Renal pelvis (tissue), 12 donors: Measurements from ENCODE around the gene LAMP2. TPM values are rescaled to one million over a fixed set of nuclear protein-coding genes. Genes with fewer than 3 reads are reported as not detected.
"Not testable (repeated sequence)": the region's sequence is repeated elsewhere in the genome, so short reads cannot be mapped to it uniquely, and the experiment has no call there.

Source experiments
- DNase-seq: peaks from one replicate; pipeline ENCODE4 v3.0.0-alpha.2; 2013
- long read RNA-seq, 16 experiments: transcript quantifications; one replicate each; lab custom pipeline, GENCODE V29; 2026
- polyA plus RNA-seq, 3 donors: library from polyadenylated mRNA; unstranded; fragments of 120-200 nt; gene quantifications; one replicate each; pipeline ENCODE4 v1.2.1, GENCODE V29; 2013; ENCODE audit not compliant: insufficient read length in 3 of 3

LAMP2 gene
- polyA plus RNA-seq: 100 to 1,000 TPM; 132 to 150 (median 133) TPM
- long read RNA-seq, donor 1, full-length matches to known transcripts: 51 of 63 reads
- long read RNA-seq, donor 1, partial matches to known transcripts: 12 of 63 reads
- long read RNA-seq, donor 1, other reads (novel, unspliced or antisense): 0 of 63 reads
- long read RNA-seq, donor 2, full-length matches to known transcripts: 59 of 73 reads
- long read RNA-seq, donor 2, partial matches to known transcripts: 14 of 73 reads
- long read RNA-seq, donor 2, other reads (novel, unspliced or antisense): 0 of 73 reads
- long read RNA-seq, donor 3, full-length matches to known transcripts: 42 of 73 reads
- long read RNA-seq, donor 3, partial matches to known transcripts: 31 of 73 reads
- long read RNA-seq, donor 3, other reads (novel, unspliced or antisense): 0 of 73 reads
- long read RNA-seq, donor 4, full-length matches to known transcripts: 38 of 53 reads
- long read RNA-seq, donor 4, partial matches to known transcripts: 15 of 53 reads
- long read RNA-seq, donor 4, other reads (novel, unspliced or antisense): 0 of 53 reads
- long read RNA-seq, donor 5, full-length matches to known transcripts: 25 of 25 reads
- long read RNA-seq, donor 5, partial matches to known transcripts: 0 of 25 reads
- long read RNA-seq, donor 5, other reads (novel, unspliced or antisense): 0 of 25 reads
- long read RNA-seq, donor 6, full-length matches to known transcripts: 46 of 66 reads
- long read RNA-seq, donor 6, partial matches to known transcripts: 20 of 66 reads
- long read RNA-seq, donor 6, other reads (novel, unspliced or antisense): 0 of 66 reads
- long read RNA-seq, donor 7, full-length matches to known transcripts: 60 of 108 reads
- long read RNA-seq, donor 7, partial matches to known transcripts: 48 of 108 reads
- long read RNA-seq, donor 7, other reads (novel, unspliced or antisense): 0 of 108 reads
- long read RNA-seq, donor 8, full-length matches to known transcripts: 22 of 35 reads
- long read RNA-seq, donor 8, partial matches to known transcripts: 13 of 35 reads
- long read RNA-seq, donor 8, other reads (novel, unspliced or antisense): 0 of 35 reads
- long read RNA-seq, donor 9, full-length matches to known transcripts: 58 of 99 reads
- long read RNA-seq, donor 9, partial matches to known transcripts: 41 of 99 reads
- long read RNA-seq, donor 9, other reads (novel, unspliced or antisense): 0 of 99 reads
- long read RNA-seq, donor 10, full-length matches to known transcripts: 37 of 60 reads
- long read RNA-seq, donor 10, partial matches to known transcripts: 23 of 60 reads
- long read RNA-seq, donor 10, other reads (novel, unspliced or antisense): 0 of 60 reads
- long read RNA-seq, donor 11, full-length matches to known transcripts: 47 of 54 reads
- long read RNA-seq, donor 11, partial matches to known transcripts: 7 of 54 reads
- long read RNA-seq, donor 11, other reads (novel, unspliced or antisense): 0 of 54 reads
- long read RNA-seq, donor 12, full-length matches to known transcripts: 60 of 96 reads
- long read RNA-seq, donor 12, partial matches to known transcripts: 36 of 96 reads
- long read RNA-seq, donor 12, other reads (novel, unspliced or antisense): 0 of 96 reads
- long read RNA-seq, donor 13, full-length matches to known transcripts: 26 of 47 reads
- long read RNA-seq, donor 13, partial matches to known transcripts: 21 of 47 reads
- long read RNA-seq, donor 13, other reads (novel, unspliced or antisense): 0 of 47 reads
- long read RNA-seq, donor 14, full-length matches to known transcripts: 88 of 121 reads
- long read RNA-seq, donor 14, partial matches to known transcripts: 33 of 121 reads
- long read RNA-seq, donor 14, other reads (novel, unspliced or antisense): 0 of 121 reads
- long read RNA-seq, donor 15, full-length matches to known transcripts: 76 of 89 reads
- long read RNA-seq, donor 15, partial matches to known transcripts: 13 of 89 reads
- long read RNA-seq, donor 15, other reads (novel, unspliced or antisense): 0 of 89 reads
- long read RNA-seq, donor 16, full-length matches to known transcripts: 80 of 108 reads
- long read RNA-seq, donor 16, partial matches to known transcripts: 28 of 108 reads
- long read RNA-seq, donor 16, other reads (novel, unspliced or antisense): 0 of 108 reads

DNA sequence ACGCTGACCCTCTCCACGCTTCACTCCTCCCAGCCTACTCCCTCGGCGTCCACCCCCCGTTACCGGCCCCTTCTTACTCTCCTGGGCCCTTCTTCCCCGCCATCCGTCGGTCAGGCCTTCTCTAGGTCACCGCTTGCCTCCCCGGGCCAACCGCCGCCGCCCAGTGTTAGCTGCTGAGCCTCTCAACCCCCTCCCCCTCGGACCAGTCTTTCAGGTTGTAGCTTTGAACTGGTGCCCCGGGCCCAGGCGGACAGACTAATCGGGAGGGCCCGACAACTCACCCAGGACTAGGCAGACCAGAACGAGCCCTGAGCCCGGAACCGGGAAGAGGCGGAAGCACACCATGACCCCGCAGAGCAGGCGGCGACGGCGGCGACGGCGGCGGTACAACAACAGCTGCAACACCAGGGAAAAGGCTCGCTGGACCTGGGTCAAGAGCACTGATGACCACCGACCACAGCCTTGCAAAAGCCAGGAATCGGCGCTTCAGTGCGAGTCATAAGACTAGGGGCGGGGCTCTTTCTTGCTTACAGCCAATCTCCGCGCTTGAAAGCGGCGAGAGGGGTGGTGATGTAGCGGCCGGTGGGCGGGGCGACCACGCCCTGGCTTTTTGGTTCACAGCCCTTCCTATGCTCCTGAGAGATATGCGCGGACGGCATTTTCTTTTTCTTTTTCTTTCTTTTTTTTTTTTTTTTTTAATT, at the start of gene LAMP2:
TSS of gene LAMP2 (minus strand) at position 472 of the 701 bp plus-strand sequence. CDS start at position 345, 127 bp downstream.
- peak; percentile 88 for DNase-seq

DNA sequence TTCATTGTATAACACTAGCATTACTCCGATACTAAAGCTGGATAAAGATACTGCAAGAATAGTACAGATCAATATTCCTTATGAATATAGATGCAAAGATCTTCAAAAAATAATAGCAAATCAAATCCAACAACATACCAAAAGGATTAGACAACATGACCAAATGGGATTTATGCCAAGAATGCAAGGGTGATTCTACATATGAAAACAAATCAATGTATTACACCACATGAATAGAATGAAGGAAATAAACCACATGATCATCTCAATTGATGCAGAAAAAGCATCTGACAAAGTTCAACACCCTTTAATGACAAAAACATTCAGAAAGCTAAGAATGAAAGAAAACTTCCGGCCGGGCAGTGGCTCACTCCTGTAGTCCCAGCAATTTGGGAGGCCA, 48.8 kb upstream of the LAMP2 start:
- DNase-seq: no peak

GRCh38 chrX:120514236-120514635, 45.1 kb upstream of the LAMP2 start:
- no peak for DNase-seq

DNA sequence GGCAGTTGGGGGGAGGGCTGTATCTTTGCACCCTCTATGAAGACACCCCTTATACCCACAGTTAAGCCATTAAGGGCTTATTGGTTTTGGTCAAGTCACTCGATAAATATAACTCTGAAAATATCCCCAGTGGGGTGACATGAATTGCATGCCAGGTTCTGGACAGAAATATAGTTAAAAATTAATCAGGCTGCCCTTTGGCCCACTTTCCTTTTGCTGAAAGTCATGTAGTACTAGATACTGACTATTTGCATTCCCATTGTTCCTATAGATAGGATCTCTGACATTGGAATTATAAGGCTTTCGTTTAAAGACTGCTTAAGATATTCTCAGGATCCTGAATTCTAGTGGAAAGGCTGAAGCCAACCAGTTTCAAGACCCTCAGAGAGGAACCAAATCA, 43.5 kb upstream of the LAMP2 start:
- no peak for DNase-seq

GRCh38 chrX:120512222-120512621, 43.1 kb upstream of the LAMP2 start:
- DNase-seq: no peak

DNA sequence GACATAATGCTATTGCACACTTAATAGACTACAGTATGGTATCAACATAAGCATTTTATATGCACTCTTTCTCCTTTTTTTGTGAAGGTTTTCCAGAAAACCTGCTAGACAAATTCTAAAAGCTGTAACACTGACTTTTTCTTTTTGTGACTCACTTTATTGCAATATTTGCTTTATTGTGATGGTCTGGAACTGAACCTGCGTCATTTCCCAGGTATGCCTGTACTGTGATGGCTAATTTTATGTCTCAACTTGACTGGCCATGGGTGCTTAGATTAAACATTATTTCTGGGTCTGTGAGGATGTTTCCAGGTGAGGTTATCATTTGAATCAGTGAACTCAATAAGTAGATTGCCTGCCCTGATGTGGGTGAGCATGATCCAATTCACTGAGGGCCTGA, 35.5 kb upstream of the LAMP2 start:
- no peak for DNase-seq

DNA sequence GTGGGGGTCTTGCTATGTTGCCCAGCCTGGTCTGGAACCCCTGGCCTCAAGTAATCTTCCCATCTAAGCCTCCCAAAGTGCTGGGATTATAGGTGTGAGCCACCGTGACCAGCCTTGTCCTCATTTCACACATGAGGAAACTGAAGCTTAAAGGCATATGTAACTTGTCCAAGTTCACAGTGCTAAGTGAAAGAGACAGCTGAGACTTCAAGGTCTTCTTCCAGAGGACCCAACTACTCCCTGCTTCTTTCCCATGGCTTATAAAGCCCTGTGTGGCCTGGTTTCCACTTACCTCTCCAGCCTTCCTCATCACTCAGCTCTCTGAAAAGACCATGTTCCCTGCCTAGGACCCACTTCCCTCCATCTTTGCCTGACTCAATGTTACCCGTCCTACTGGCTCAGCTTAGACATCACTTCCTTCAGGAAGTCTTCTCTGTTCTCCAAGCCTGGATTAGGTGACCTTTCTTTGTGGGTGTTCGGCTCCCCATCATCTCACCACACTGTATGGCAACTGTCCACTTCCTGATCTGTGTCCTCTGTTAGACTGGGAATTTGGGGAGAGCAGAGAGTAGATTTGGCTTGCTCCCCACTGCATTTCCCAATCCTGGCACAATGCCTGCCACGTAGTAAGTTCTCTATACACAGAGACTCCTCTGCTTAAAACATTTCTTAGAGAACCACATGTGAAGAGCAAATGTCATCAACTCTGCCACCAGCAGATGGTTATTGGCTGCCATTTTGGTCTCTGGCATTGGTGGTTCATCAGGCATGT, 30.4 kb upstream of the LAMP2 start:
- DNase-seq: no peak

DNA sequence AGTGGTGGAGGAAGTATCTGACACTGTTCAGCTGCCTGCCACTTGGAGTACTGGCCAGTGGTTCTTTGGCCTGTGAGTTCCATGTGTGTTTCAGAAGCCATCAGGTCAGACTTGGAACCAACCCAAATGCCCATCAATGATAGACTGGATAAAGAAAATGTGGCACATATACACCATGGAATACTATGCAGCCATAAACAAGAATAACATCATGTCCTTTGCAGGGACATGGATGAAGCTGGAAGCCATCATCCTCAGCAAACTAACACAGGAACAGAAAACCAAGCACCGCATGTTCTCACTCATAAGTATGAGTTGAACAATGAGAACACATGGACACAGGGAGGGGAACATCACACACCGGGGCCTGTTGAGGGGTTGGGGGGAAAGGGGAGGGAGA, 21.0 kb upstream of the LAMP2 start:
- DNase-seq: not testable (repeated sequence)

GRCh38 chrX:120486786-120487185, 17.7 kb upstream of the LAMP2 start:
- no peak for DNase-seq

GRCh38 chrX:120485638-120486520, 16.8 kb upstream of the LAMP2 start:
- DNase-seq: peak; percentile 72

DNA sequence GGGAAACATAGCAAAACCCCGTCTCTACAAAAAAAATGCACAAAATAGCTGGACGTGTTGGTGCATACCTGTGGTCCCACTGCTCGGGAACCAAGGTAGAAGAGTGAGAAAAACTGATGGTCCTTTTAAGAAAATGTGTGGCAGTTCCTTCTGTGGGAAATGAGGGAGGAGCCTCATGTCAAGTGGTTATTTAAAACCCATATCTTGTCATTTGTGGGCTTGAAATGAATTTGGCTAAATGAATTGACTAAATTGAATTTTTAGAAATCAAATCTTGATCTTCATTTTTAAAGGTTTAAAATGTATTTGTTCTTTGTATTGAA, 16.2 kb upstream of the LAMP2 start:
- no peak for DNase-seq

GRCh38 chrX:120477453-120477852, 8.4 kb upstream of the LAMP2 start:
- no peak for DNase-seq

DNA sequence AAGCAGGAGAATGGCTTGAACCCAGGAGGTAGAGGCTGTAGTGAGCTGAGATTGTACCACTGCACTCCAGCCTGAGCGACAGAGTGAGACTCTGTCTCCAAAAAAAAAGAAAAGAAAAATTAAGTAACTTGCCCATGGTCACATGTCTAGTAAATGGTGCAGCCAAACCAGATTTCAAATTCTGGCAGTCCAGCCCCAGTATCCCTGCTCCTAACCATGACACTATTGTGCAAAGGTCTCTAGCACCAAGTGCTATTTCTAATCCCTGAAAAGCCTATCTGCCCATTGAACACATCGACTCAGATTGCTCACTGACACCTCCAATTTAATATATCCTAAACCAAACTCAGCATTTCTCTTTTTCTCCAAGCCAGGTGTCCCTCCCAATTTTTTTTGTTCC, 7.6 kb upstream of the LAMP2 start:
- no peak for DNase-seq

- DNase-seq: not testable (repeated sequence)
Measured at GRCh38 chrX:120475447-120475846, 6.4 kb upstream of the LAMP2 start.

GRCh38 chrX:120474085-120474484, 5.0 kb upstream of the LAMP2 start:
- DNase-seq: no peak

DNA sequence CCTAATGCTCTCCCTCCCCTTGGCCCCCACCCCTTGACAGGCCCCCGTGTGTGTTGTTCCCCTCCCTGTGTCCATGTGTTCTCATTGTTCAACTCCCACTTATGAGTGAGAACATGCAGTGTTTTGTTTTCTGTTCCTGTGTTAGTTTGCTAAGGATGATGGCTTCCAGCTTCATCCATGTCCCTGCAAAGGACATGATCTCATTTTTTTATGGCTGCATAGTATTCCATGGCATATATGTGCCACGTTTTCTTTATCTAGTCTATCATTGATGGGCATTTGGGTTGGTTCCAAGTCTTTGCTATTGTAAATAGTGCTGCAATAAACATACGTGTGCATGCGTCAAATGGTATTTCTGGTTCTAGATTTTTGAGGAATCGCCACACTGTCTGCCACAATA, 561 bp upstream of the LAMP2 start:
- not testable (repeated sequence) for DNase-seq

DNA sequence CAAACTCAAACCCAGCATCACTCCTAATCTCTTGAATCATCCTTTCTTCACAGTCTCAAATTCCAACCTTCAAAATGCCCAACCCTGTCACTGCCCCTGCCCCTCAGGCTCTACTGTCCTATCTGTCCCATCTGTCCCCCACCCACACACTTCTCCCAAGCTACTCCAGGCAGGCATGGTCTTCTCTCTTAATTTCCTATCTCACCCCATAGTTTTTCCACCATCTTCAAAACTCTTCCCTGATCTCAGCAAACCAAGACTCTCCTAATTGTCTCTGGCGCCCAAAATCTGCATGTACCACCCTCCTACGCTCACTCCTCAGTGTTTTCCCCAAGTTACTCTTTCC, 644 bp downstream of the LAMP2 start:
- no peak for DNase-seq

DNA sequence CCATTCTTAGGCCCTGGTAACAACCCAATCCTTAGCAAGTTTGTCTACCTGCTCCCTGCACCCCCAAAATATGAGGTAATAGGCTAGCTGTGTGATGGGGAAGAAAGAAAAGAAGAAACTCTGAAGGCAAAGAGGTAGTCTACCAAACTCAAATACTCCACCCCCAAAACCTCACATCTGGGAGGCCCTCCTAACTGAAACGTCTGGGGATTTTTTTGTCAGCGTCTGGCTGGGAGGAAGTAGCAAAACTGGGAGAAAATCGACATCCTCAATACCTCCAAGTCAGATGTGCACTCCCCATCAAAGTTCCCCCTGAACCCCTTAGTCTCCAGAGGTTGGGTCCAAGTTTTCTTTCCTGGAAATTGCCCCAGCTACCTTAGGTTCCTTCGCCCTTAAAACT, 1.0 kb downstream of the LAMP2 start:
- DNase-seq: no peak
